Measurements from ENCODE around the gene PIK3R4.

Gene PIK3R4

DNA sequence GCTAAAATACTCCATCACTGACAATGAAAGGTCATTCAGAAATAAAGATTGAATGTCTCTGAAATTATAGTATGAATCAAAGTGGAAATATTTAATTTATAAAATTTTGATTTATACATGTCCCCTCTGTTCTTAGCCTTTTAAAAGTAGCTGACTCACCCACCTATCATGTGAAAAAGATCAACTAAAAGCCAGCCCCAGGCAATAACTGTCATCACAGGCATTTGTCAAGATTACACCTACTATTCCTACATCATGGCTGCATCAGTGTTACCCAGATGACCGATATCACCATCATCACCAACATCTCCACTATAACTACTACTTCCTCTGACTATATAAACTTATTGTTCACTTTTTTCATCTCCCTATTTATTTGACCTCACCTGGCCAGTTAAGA is 14.3 kb upstream of the PIK3R4 start:
- TF ChIP-seq, protein P1, sequence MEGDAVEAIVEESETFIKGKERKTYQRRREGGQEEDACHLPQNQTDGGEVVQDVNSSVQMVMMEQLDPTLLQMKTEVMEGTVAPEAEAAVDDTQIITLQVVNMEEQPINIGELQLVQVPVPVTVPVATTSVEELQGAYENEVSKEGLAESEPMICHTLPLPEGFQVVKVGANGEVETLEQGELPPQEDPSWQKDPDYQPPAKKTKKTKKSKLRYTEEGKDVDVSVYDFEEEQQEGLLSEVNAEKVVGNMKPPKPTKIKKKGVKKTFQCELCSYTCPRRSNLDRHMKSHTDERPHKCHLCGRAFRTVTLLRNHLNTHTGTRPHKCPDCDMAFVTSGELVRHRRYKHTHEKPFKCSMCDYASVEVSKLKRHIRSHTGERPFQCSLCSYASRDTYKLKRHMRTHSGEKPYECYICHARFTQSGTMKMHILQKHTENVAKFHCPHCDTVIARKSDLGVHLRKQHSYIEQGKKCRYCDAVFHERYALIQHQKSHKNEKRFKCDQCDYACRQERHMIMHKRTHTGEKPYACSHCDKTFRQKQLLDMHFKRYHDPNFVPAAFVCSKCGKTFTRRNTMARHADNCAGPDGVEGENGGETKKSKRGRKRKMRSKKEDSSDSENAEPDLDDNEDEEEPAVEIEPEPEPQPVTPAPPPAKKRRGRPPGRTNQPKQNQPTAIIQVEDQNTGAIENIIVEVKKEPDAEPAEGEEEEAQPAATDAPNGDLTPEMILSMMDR (conservative IDR thresholded peaks at IDR 0.05; ENCODE audit: low read length): no peak
- no peak overlapping the region for H3K4me3 ChIP-seq (ENCODE audit: low read length)
- no peak for DNase-seq (ENCODE audit: low read depth)

DNA sequence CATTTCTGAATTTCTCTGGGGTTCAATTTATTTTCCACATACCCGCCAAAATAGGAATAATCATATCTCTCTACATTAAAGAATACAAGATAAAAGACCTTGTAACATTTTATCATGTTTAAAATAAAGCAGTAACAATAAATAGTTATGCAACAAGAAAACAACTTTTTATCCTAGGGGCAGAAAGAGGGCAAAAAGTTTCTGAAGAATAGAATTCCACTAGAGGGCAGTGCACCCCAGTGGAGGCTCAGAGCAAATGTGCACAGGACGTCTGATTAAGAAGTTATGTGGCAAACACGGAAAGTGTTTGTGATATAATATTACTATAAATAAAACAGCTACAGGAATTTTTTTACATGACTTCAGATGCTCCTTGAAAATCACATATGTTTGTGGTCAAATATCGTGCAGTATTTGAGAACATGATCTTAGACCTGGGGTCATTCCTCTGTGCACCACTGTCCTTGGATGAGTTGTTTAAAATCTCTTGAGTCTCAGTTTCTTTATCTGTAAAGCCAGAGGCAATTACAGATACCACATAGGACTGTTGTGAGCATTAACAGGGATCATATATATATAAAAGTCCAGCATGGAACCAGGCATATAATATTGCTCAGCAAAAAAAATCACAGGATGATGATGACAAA is 13.2 kb upstream of the PIK3R4 start:
- TF ChIP-seq, protein P1 (conservative IDR thresholded peaks at IDR 0.05; ENCODE audit: low read length): peak; percentile 86
- DNase-seq (ENCODE audit: low read depth): peak; percentile 55
- no peak overlapping the region for H3K4me3 ChIP-seq (ENCODE audit: low read length)

DNA sequence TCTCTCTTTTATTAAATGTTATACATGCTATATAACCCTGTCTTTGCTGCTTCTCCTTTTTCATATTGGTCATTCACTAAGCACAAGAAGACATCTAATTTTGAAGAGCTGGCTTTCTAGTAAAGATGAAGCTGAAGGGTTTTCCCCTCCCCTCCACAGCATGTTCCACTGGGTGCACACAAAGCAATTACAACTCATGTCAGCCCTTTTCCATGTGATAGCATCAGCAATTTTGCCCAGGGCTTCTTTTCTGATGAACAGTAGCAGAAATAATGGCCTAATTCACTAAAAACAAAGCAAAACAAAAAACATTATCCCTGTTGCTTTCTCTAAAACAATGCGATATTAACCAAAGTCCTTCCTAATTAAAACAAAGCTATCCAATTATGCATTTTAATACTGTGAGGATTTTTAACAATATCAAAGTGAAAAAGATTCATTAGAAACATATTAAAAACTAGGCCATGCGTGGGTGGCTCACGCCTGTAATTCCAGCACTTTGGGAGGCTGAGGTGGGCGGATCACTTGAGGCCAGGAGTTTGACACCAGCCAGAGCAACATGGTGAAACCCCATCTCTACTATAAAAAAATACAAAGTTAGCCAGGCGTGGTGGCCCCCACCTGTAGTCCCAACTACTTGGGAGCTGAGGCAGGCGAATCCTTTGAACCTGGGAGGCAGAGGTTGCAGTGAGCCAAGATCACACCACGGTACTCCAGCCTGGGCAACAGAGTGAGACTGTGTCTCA is 12.2 kb upstream of the PIK3R4 start:
- no peak overlapping the region for H3K4me3 ChIP-seq (ENCODE audit: low read length)

DNA sequence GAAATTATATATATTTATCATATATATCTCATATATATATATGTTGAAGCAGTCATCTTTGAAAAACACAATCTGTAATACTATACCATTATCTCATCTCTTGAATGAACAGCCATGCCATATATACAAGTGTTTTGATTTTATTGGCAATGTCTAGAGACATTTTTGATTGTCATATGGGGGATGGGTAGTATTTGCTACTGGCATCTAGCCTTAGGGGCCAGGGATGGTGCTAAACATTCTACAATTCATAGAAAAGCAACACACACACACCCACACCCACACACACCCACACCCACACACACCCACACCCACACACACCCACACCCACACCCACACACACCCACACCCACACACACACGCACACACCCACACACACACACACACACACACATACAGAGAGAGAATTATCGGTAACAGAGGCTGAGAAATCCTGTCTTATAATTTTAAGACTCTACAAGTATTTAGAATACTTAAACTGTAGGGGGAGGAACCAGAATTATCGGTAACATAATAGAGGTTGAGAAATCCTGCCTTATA is 11.1 kb upstream of the PIK3R4 start:
- no peak overlapping the region for H3K4me3 ChIP-seq (ENCODE audit: low read length)
- TF ChIP-seq, protein P1 (conservative IDR thresholded peaks at IDR 0.05; ENCODE audit: low read length): no peak
- no peak for DNase-seq (ENCODE audit: low read depth)

More for the DNA sequence above, 12.2 kb upstream of the PIK3R4 start:
- DNase-seq (ENCODE audit: low read depth): no peak
- TF ChIP-seq, protein P1 (conservative IDR thresholded peaks at IDR 0.05; ENCODE audit: low read length): no peak

DNA sequence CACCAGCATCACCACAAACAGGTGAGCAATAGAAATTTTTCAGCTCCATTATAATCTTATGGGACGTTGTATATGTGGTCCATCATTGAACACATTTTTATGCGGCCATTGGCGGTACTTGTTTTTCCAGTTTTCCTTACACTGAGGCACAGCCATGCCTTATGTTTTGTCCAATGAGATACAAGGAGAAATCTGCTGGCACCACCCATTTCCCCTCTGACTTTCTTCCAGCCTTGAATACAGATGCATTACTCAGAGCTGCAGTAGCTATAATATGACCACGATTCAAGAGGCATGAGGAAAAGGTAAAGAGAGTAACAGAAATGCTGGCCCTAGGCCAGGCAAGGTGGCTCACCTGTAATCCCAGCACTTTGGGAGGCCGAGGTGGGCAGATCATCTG is 9.0 kb upstream of the PIK3R4 start:
- TF ChIP-seq, protein P1 (conservative IDR thresholded peaks at IDR 0.05; ENCODE audit: low read length): no peak
- DNase-seq (ENCODE audit: low read depth): no peak

DNA sequence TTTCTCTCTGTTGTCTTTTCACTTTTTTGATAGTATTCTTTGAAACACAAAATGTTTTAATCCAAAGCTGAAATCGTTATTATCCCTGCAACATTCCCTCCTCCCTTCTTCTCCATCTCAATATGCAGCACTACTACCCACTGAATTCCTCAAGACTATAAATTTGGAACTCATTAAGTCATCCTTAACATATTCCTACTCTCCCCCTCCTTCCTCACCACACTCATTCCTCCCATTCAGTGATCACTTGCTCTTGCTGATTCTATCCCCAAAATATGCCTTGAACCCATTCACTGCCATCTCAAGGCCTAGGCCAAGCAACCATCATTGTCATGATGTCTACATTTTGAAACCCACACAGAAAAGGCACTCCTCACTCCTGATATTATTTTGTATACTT is 2.4 kb upstream of the PIK3R4 start:
- peak; percentile 79 for DNase-seq (ENCODE audit: low read depth)
- H3K4me3 ChIP-seq (ENCODE audit: low read length): no peak overlapping the region; the same call in 1 of the 2 replicates

More for the DNA sequence above, 9.0 kb upstream of the PIK3R4 start:
- H3K4me3 ChIP-seq (ENCODE audit: low read length): no peak overlapping the region

More for the DNA sequence above, 2.4 kb upstream of the PIK3R4 start:
- TF ChIP-seq, protein P1 (conservative IDR thresholded peaks at IDR 0.05; ENCODE audit: low read length): no peak

All from AG10803 (cell line).